Lung microvascular endothelial cell (primary cell): ENCODE results near the gene RAPGEF4. TPM values are rescaled to one million over a fixed set of nuclear protein-coding genes. Genes with fewer than 3 reads are reported as not detected.
"Not testable (repeated sequence)": the region's sequence is repeated elsewhere in the genome, so short reads cannot be mapped to it uniquely, and the experiment has no call there.

Experiments used
- DNase-seq, 2 donors: peaks; one replicate each; pipeline versions ENCODE4 v3.0.0 to v3.0.0-alpha.2; 2010; ENCODE audit warnings: low read depth in 2 of 2
- total RNA-seq: library from RNA; depleted of rRNA; stranded (reverse); fragments of >200 nt; gene quantifications from 2 replicates; pipeline ENCODE4 v1.2.1, GENCODE V29; 2014

Gene RAPGEF4
- total RNA-seq, 1 donor from 2014 or later, result 17.3 TPM

- no peak for DNase-seq
Measured at GRCh38 chr2:173090973-173091660, 355.5 kb downstream of the RAPGEF4 start.

GRCh38 chr2:173091910-173092309, 356.3 kb downstream of the RAPGEF4 start:
- no peak for DNase-seq

GRCh38 chr2:173092844-173093402, 357.3 kb downstream of the RAPGEF4 start:
- no peak for DNase-seq

- DNase-seq, result not testable (repeated sequence)
Measured at GRCh38 chr2:173093617-173094016, 358.0 kb downstream of the RAPGEF4 start.

GRCh38 chr2:173094731-173095130, 359.1 kb downstream of the RAPGEF4 start:
- DNase-seq, result no peak

GRCh38 chr2:173095356-173095755, 359.7 kb downstream of the RAPGEF4 start:
- DNase-seq, result no peak

GRCh38 chr2:173099271-173099670, 363.6 kb downstream of the RAPGEF4 start:
- DNase-seq, result no peak

GRCh38 chr2:173099804-173100203, 364.2 kb downstream of the RAPGEF4 start:
- no peak for DNase-seq

- DNase-seq, result peak in 1 of 2 donors; percentile 73
Measured at GRCh38 chr2:173101687-173102086, 366.0 kb downstream of the RAPGEF4 start.

Other genes with a start within 250 kb of the RAPGEF4 start
- 4.6 and 5.2 TPM in 2 replicates for gene PDK1, start 179.8 kb upstream of the RAPGEF4 start, total RNA-seq